ENCODE measurements around the gene NRBP1.

DNA sequence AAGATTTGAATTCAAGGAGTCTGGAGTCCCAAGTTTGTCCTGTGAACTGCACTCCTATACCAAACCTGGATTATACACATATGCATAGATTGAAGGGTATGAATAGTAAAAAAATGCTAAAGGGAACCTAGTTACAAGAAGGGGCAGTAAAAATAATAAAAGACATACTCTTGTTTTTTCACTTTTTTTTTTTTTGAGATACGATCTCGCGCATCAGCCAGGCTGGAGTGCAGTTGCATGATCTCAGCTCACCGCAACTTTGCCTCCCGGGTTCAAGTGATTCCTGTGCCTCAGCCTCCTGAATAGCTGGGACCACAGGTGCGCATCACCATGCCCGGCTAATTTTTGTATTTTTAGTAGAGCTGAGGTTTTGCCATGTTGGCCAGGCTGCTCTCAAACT is 36.0 kb downstream of the NRBP1 start:
- TF ChIP-seq CTCF (IDR thresholded peaks at IDR 0.05) (no peak), POLR2A (IDR thresholded peaks at IDR 0.05) (no peak)

Data from esophagus squamous epithelium (tissue), 4 donors.